Measurements from ENCODE around the gene OPN3. TPM values are rescaled to one million over a fixed set of nuclear protein-coding genes. Genes with fewer than 3 reads are reported as not detected.

Gene OPN3
- total and polyA plus RNA-seq, 2 donors (not counting 3 experiments of a cell fraction or from before 2014, with no cell fraction given), result 16.1 to 23.9 TPM

DNA sequence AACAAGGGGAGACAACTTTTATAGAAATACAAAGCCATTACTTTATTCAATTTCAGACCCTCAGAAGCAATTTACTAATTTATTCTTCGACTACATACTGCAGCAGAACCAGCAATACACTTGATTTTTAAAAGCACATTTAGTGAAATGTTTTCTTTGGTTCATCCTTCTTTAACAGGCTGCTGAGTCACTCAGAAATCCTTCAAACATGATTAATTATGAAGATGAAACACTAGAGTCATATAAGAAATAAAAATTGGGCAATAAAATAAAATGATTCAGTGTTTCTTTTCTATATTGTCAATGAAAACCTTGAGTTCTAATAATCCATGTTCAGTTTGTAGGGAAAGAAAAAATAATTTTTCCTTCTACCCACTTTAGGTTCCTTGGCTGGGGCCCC lies 47.0 kb downstream of the OPN3 start:
- H3K9ac ChIP-seq (replicated peaks; ENCODE audit: extremely low read depth, insufficient read depth, low read length), result no peak overlapping the region
- no TSS peak for BruUV-seq (replicated peaks)
- no peak for DNase-seq (ENCODE audit: low read depth, low spot score)
- H3K9me3 ChIP-seq (replicated peaks; ENCODE audit: control insufficient read depth, insufficient read depth, low read length), result no peaks in the 10 kb centered on the region
- CTCF ChIA-PET, result no interaction called here
- POLR2A ChIA-PET, result no interaction called here
- no peaks in the 10 kb centered on the region for H3K4me1 ChIP-seq (ENCODE audit: control insufficient read depth, extremely low read depth, insufficient read depth, low read length)
- no peak overlapping the region for H2AFZ ChIP-seq (ENCODE audit: low read depth, low read length)
- intact Hi-C loops (cut with micrococcal nuclease) (no loop called here), dilution Hi-C loops (cut with MboI; ENCODE audit: extremely low pct_ligation_motif_present, low sequenced_read_pairs) (no loop called here)
- H3K36me3 ChIP-seq (ENCODE audit: control insufficient read depth in 2 of 2, extremely low read depth in 1 of 2, insufficient read depth in 2 of 2, low read length in 2 of 2), result peaks cover 0 to 6% of the 10 kb centered on the region in 2 experiments
- FAIRE-seq, result no peak
- H3K27ac ChIP-seq (ENCODE audit: insufficient read depth, low read depth, low read length), result no peak overlapping the region
- TF ChIP-seq MYC (IDR thresholded peaks at IDR 0.05; ENCODE audit: low read depth, low read length), result no peak
- TF ChIP-seq, protein P1, sequence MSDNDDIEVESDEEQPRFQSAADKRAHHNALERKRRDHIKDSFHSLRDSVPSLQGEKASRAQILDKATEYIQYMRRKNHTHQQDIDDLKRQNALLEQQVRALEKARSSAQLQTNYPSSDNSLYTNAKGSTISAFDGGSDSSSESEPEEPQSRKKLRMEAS (IDR thresholded peaks at IDR 0.05; ENCODE audit: insufficient read depth, insufficient read length), result no peak
- TF ChIP-seq, protein P2, sequence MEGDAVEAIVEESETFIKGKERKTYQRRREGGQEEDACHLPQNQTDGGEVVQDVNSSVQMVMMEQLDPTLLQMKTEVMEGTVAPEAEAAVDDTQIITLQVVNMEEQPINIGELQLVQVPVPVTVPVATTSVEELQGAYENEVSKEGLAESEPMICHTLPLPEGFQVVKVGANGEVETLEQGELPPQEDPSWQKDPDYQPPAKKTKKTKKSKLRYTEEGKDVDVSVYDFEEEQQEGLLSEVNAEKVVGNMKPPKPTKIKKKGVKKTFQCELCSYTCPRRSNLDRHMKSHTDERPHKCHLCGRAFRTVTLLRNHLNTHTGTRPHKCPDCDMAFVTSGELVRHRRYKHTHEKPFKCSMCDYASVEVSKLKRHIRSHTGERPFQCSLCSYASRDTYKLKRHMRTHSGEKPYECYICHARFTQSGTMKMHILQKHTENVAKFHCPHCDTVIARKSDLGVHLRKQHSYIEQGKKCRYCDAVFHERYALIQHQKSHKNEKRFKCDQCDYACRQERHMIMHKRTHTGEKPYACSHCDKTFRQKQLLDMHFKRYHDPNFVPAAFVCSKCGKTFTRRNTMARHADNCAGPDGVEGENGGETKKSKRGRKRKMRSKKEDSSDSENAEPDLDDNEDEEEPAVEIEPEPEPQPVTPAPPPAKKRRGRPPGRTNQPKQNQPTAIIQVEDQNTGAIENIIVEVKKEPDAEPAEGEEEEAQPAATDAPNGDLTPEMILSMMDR (IDR thresholded peaks at IDR 0.05; ENCODE audit: extremely low read depth in 1 of 2, insufficient read depth in 1 of 2, low read depth in 1 of 2, low read length in 2 of 2), result no peak
- no peak for TF ChIP-seq FOS (IDR thresholded peaks at IDR 0.05; ENCODE audit: borderline replicate concordance, insufficient read depth, low read length)
- no peak for TF ChIP-seq POLR2A (IDR thresholded peaks at IDR 0.05; ENCODE audit: low read depth, low read length)
- TF ChIP-seq GATA2 (IDR thresholded peaks at IDR 0.05; ENCODE audit: insufficient read depth, insufficient read length, low read depth, low read length), result no peak
- no peaks in the 10 kb centered on the region for H3K79me2 ChIP-seq (ENCODE audit: control insufficient read depth, insufficient read depth, low read length)
- H3K9me1 ChIP-seq (replicated peaks; ENCODE audit: control insufficient read depth, extremely low read depth, insufficient read depth, low read length), result no peaks in the 10 kb centered on the region
- H3K4me3 ChIP-seq (replicated peaks in 1 of 3; ENCODE audit: insufficient read depth in 1 of 3, low read depth in 1 of 3, low read length in 3 of 3), result no peak overlapping the region
- no peak overlapping the region for H3K4me2 ChIP-seq (ENCODE audit: insufficient read depth, low read length)
- H3K27me3 ChIP-seq (ENCODE audit: control insufficient read depth in 2 of 2, insufficient read depth in 2 of 2, low read length in 2 of 2), result no peaks in the 10 kb centered on the region
- H4K20me1 ChIP-seq (replicated peaks; ENCODE audit: control insufficient read depth, extremely low read depth, insufficient read depth, low read length), result no peaks in the 10 kb centered on the region
